ENCODE data around the gene ASXL3. TPM values are rescaled to one million over a fixed set of nuclear protein-coding genes. Genes with fewer than 3 reads are reported as not detected.

The ASXL3 gene
- total and polyA plus RNA-seq, 2 donors (not counting 1 experiment from before 2014, with no cell fraction given): 0.02 TPM; not detected in 1

GRCh38 chr18:33584548-33585430 lies 6.8 kb downstream of the ASXL3 start:
- Histone ChIP-seq H3K4me3 (ENCODE audit: control extremely low read depth in 1 of 5, extremely low read depth in 1 of 5, insufficient read depth in 1 of 5, low read depth in 2 of 5, low read length in 4 of 5) (no peak overlapping the region), H3K9ac (ENCODE audit: low read length) (no peak overlapping the region), H3K27me3 (replicated peaks in 1 of 4; ENCODE audit: control extremely low read depth in 1 of 4, control insufficient read depth in 3 of 4, insufficient read depth in 4 of 4, low read length in 3 of 4) (peaks cover 0 to 8% (median 2%) of the 10 kb centered on the region in 4 experiments), H3K9me3 (ENCODE audit: control extremely low read depth in 1 of 3, control insufficient read depth in 2 of 3, insufficient read depth in 1 of 3, low read length in 2 of 3) (peaks cover 0 to 1% (median 0%) of the 10 kb centered on the region in 3 donors), H3K79me2 (ENCODE audit: control insufficient read depth, insufficient read depth, low read length) (no peaks in the 10 kb centered on the region), H3K4me2 (replicated peaks; ENCODE audit: low read depth, low read length, poor library complexity, severe bottlenecking) (no peak overlapping the region), H3K4me1 (ENCODE audit: control insufficient read depth in 2 of 2, insufficient read depth in 2 of 2, low read length in 2 of 2) (no peaks in the 10 kb centered on the region), H4K20me1 (ENCODE audit: control insufficient read depth, insufficient read depth, low read length, poor library complexity, severe bottlenecking) (no peaks in the 10 kb centered on the region), H2AFZ (ENCODE audit: insufficient read depth, low read depth, low read length, poor library complexity, severe bottlenecking) (no peak overlapping the region), H3K27ac (ENCODE audit: low read length in 2 of 2) (no peak overlapping the region), H3K36me3 (replicated peaks in 1 of 2; ENCODE audit: control extremely low read depth in 1 of 2, control insufficient read depth in 1 of 2, extremely low read depth in 1 of 2, insufficient read depth in 2 of 2, low read length in 1 of 2) (no peaks in the 10 kb centered on the region)
- WGBS (ENCODE audit: insufficient coverage): no CpG with 5 or more reads among the region's 3 CpGs
- ChIA-PET POLR2A (no interaction called here), CTCF (no interaction called here)
- no peak for TF ChIP-seq CTCF (IDR thresholded peaks at IDR 0.05)
- no peak for TF ChIP-seq EZH2 (IDR thresholded peaks at IDR 0.05; ENCODE audit: borderline replicate concordance, insufficient read depth, low read depth, low read length, poor library complexity, severe bottlenecking)
- ATAC-seq (ENCODE audit: low read depth) (no peak), DNase-seq (no peak)
- no peaks in the 10 kb centered on the region for H3K9me3 Mint-ChIP-seq (ENCODE audit: insufficient read depth)
- intact Hi-C loops (cut with micrococcal nuclease): no loop called here
- no peak overlapping the region for H3K4me3 Mint-ChIP-seq
- no peak overlapping the region for H3K27ac Mint-ChIP-seq
- no peaks in the 10 kb centered on the region for H3K4me1 Mint-ChIP-seq
- H3K27me3 Mint-ChIP-seq: peaks cover 3% of the 10 kb centered on the region

GRCh38 chr18:33585431-33585775 lies 7.4 kb downstream of the ASXL3 start:
- H3K4me1 Mint-ChIP-seq: no peaks in the 10 kb centered on the region
- no CpG with 5 or more reads among the region's 3 CpGs for WGBS (ENCODE audit: insufficient coverage)
- ATAC-seq (ENCODE audit: low read depth): no peak
- ChIA-PET POLR2A (no interaction called here), CTCF (no interaction called here)
- H3K79me2 ChIP-seq (ENCODE audit: control insufficient read depth, insufficient read depth, low read length): no peaks in the 10 kb centered on the region
- H4K20me1 ChIP-seq (ENCODE audit: control insufficient read depth, insufficient read depth, low read length, poor library complexity, severe bottlenecking): no peaks in the 10 kb centered on the region
- no peak overlapping the region for H3K9ac ChIP-seq (ENCODE audit: low read length)
- peaks cover 0 to 1% (median 0%) of the 10 kb centered on the region in 3 donors for H3K9me3 ChIP-seq (ENCODE audit: control extremely low read depth in 1 of 3, control insufficient read depth in 2 of 3, insufficient read depth in 1 of 3, low read length in 2 of 3)
- no peaks in the 10 kb centered on the region for H3K36me3 ChIP-seq (replicated peaks in 1 of 2; ENCODE audit: control extremely low read depth in 1 of 2, control insufficient read depth in 1 of 2, extremely low read depth in 1 of 2, insufficient read depth in 2 of 2, low read length in 1 of 2)
- no peak overlapping the region for H3K4me3 Mint-ChIP-seq
- intact Hi-C loops (cut with micrococcal nuclease): no loop called here
- no peak overlapping the region for H3K4me3 ChIP-seq (ENCODE audit: control extremely low read depth in 1 of 5, extremely low read depth in 1 of 5, insufficient read depth in 1 of 5, low read depth in 2 of 5, low read length in 4 of 5)
- no peak overlapping the region for H3K27ac ChIP-seq (ENCODE audit: low read length in 2 of 2)
- peaks cover 0 to 3% (median 0%) of the 10 kb centered on the region in 4 experiments for H3K27me3 ChIP-seq (replicated peaks in 1 of 4; ENCODE audit: control extremely low read depth in 1 of 4, control insufficient read depth in 3 of 4, insufficient read depth in 4 of 4, low read length in 3 of 4)
- no peaks in the 10 kb centered on the region for H3K4me1 ChIP-seq (ENCODE audit: control insufficient read depth in 2 of 2, insufficient read depth in 2 of 2, low read length in 2 of 2)
- no peak for DNase-seq
- no peaks in the 10 kb centered on the region for H3K9me3 Mint-ChIP-seq (ENCODE audit: insufficient read depth)
- H3K27me3 Mint-ChIP-seq: peaks cover 3% of the 10 kb centered on the region
- TF ChIP-seq EZH2 (IDR thresholded peaks at IDR 0.05; ENCODE audit: borderline replicate concordance, insufficient read depth, low read depth, low read length, poor library complexity, severe bottlenecking) (no peak), CTCF (IDR thresholded peaks at IDR 0.05) (no peak)
- no peak overlapping the region for H3K27ac Mint-ChIP-seq
- H3K4me2 ChIP-seq (replicated peaks; ENCODE audit: low read depth, low read length, poor library complexity, severe bottlenecking): no peak overlapping the region
- no peak overlapping the region for H2AFZ ChIP-seq (ENCODE audit: insufficient read depth, low read depth, low read length, poor library complexity, severe bottlenecking)
